HepG2 (cell line): ENCODE measurements around the gene VEGFA. TPM values are rescaled to one million over a fixed set of nuclear protein-coding genes. Genes with fewer than 3 reads are reported as not detected.
A peak's percentile ranks its signal among the peaks of the same experiment; 100 is the strongest.

Experiments used
- ATF6 ChIP-seq: sonication (generic); formaldehyde crosslinking; conservative IDR thresholded peaks from 2 replicates; pipeline ENCODE4 v1.4.0; 2020; ENCODE audit warnings: missing genetic modification reagents
- FOSL2 ChIP-seq: sonication (generic); formaldehyde crosslinking; IDR thresholded peaks from 2 replicates; pipeline ENCODE4 v1.4.0; 2020; ENCODE audit warnings: missing genetic modification reagents
- HDAC1 ChIP-seq: sonication (generic); formaldehyde crosslinking; IDR thresholded peaks from 2 replicates; pipeline ENCODE4 v1.5.1; 2020; ENCODE audit warnings: mild to moderate bottlenecking, missing genetic modification reagents
- KDM2A ChIP-seq: sonication (generic); formaldehyde crosslinking; IDR thresholded peaks from 2 replicates; pipeline ENCODE4 v1.4.0; 2020; ENCODE audit warnings: low read depth, missing genetic modification reagents, borderline replicate concordance
- NR1H2 ChIP-seq: sonication (generic); formaldehyde crosslinking; IDR thresholded peaks from 2 replicates; pipeline ENCODE4 v1.8.1; 2022; ENCODE audit warnings: low read depth, missing genetic modification reagents, borderline replicate concordance
- PHF20 ChIP-seq: sonication (generic); formaldehyde crosslinking; IDR thresholded peaks from 2 replicates; pipeline ENCODE4 v1.5.0; 2020; ENCODE audit warnings: mild to moderate bottlenecking, missing genetic modification reagents
- PRMT3 ChIP-seq: sonication (generic); formaldehyde crosslinking; IDR thresholded peaks from 2 replicates; pipeline ENCODE4 v1.8.1; 2022; ENCODE audit warnings: low read depth, mild to moderate bottlenecking, moderate library complexity, missing genetic modification reagents, borderline replicate concordance
- TOE1 ChIP-seq: sonication (generic); formaldehyde crosslinking; IDR thresholded peaks from 2 replicates; pipeline ENCODE4 v1.4.0; 2020; ENCODE audit warnings: mild to moderate bottlenecking, missing genetic modification reagents
- ZBTB1 ChIP-seq: sonication (generic); formaldehyde crosslinking; IDR thresholded peaks from 2 replicates; pipeline ENCODE4 v1.4.0; 2020; ENCODE audit warnings: missing genetic modification reagents, borderline replicate concordance
- ZBTB49 ChIP-seq: sonication (generic); formaldehyde crosslinking; IDR thresholded peaks from 2 replicates; pipeline ENCODE4 v1.4.0; 2020; ENCODE audit warnings: missing genetic modification reagents, borderline replicate concordance
- ZMYM4 ChIP-seq: sonication (generic); formaldehyde crosslinking; IDR thresholded peaks from 2 replicates; pipeline ENCODE4 v1.8.1; 2023; ENCODE audit warnings: mild to moderate bottlenecking, missing genetic modification reagents
- ZNF292 ChIP-seq: sonication (generic); formaldehyde crosslinking; IDR thresholded peaks from 2 replicates; pipeline ENCODE4 v1.8.1; 2022; ENCODE audit warnings: mild to moderate bottlenecking, low read depth, missing genetic modification reagents, borderline replicate concordance
- ZNF446 ChIP-seq: sonication (generic); formaldehyde crosslinking; IDR thresholded peaks from 2 replicates; pipeline ENCODE4 v1.5.0; 2020; ENCODE audit warnings: mild to moderate bottlenecking, missing genetic modification reagents
- ZNF510 ChIP-seq: sonication (generic); formaldehyde crosslinking; IDR thresholded peaks from 2 replicates; pipeline ENCODE4 v1.4.0; 2020; ENCODE audit warnings: low read depth, mild to moderate bottlenecking, missing genetic modification reagents
- ZNF547 ChIP-seq: sonication (generic); formaldehyde crosslinking; IDR thresholded peaks from 2 replicates; pipeline ENCODE4 v1.5.1; 2020; ENCODE audit warnings: mild to moderate bottlenecking, missing genetic modification reagents
- ZNF549 ChIP-seq: sonication (generic); formaldehyde crosslinking; IDR thresholded peaks from 2 replicates; pipeline ENCODE4 v1.5.0; 2020; ENCODE audit warnings: missing genetic modification reagents
- ZNF678 ChIP-seq: sonication (generic); formaldehyde crosslinking; IDR thresholded peaks from 2 replicates; pipeline ENCODE4 v1.4.0; 2020; ENCODE audit warnings: mild to moderate bottlenecking, missing genetic modification reagents
- ZNF841 ChIP-seq: sonication (generic); formaldehyde crosslinking; IDR thresholded peaks from 2 replicates; pipeline ENCODE4 v1.8.1; 2023; ENCODE audit warnings: missing genetic modification reagents, borderline replicate concordance
- ZXDC ChIP-seq: sonication (generic); formaldehyde crosslinking; IDR thresholded peaks from 2 replicates; pipeline ENCODE4 v1.5.0; 2020; ENCODE audit warnings: mild to moderate bottlenecking, missing genetic modification reagents
- polyA plus RNA-seq, 8 experiments: library from polyadenylated mRNA; depleted of rRNA in 3 of 8; stranded (reverse) in 7 of 8; unstranded in 1 of 8; fragments of >200 nt; fragmentation: Illumina TruSeq in 4 of 8; extraction: Trizol in 4 of 8; gene quantifications; 2 replicates each; pipeline versions ENCODE4 v1.2.1 to v1.2.3, GENCODE V29; 2011 to 2016; ENCODE audit warnings: low read depth in 4 of 8, missing spikeins in 1 of 8, mixed read lengths in 1 of 8; ENCODE audit not compliant: insufficient read depth in 1 of 8
- total RNA-seq, 5 experiments: library from RNA; depleted of rRNA; stranded (reverse); fragments of >200 nt; fragmentation: Illumina TruSeq; extraction: Trizol; gene quantifications; 2 replicates each; pipeline ENCODE4 v1.2.3, GENCODE V29; 2016; ENCODE audit warnings: low read depth in 1 of 5

The VEGFA gene
- total and polyA plus RNA-seq, 2 of the 13 experiments (the other 11 are each of a cell fraction or from before 2014, with no cell fraction given): 68.1 to 629 TPM

GRCh38 chr6:43771210-43771857 lies 1.3 kb downstream of the VEGFA start (continued):
- TF ChIP-seq ZNF446 (peak; percentile 21; the same call in 1 of the 2 replicates), ZXDC (0 out of 2 replicates have a peak, but pooled peaks have one; percentile 49), ZNF547 (CRISPR knock-in tag) (no peak; the same call in 1 of the 2 replicates), KDM2A (CRISPR knock-in tag) (peak; percentile 80; the same call in 1 of the 2 replicates), ZNF841 (no peak), PRMT3 (CRISPR knock-in tag) (no peak), ZMYM4 (CRISPR knock-in tag) (peak; percentile 73), TOE1 (CRISPR knock-in tag) (no peak; the same call in 1 of the 2 replicates), ZNF510 (no peak), ZNF292 (CRISPR knock-in tag) (peak; percentile 51; the same call in 1 of the 2 replicates), ZNF678 (CRISPR knock-in tag) (peak; percentile 70; the same call in 1 of the 2 replicates), ZNF549 (CRISPR knock-in tag) (no peak), ZBTB49 (CRISPR knock-in tag) (0 out of 2 replicates have a peak, but pooled peaks have one; percentile 68), PHF20 (CRISPR knock-in tag) (0 out of 2 replicates have a peak, but pooled peaks have one; percentile 20), ATF6 (no peak), ZBTB1 (no peak), NR1H2 (peak; percentile 80; the same call in 1 of the 2 replicates), FOSL2 (peak; percentile 57), HDAC1 (peak; percentile 97)
